ENCODE data around the gene GPR173.

- TF ChIP-seq EZH2 (IDR thresholded peaks at IDR 0.05): no peak
- TF ChIP-seq POLR2AphosphoS5 (IDR thresholded peaks at IDR 0.05; ENCODE audit: borderline replicate concordance, low read depth, low read length): no peak
- TF ChIP-seq FOXP2 (optimal IDR thresholded peaks at IDR 0.05; ENCODE audit: control extremely low read depth, extremely low read length, insufficient read depth): no peak
Measured at GRCh38 chrX:53022381-53022780, 26.2 kb upstream of the GPR173 start.
